Measurements from ENCODE around the gene METTL1. TPM values are rescaled to one million over a fixed set of nuclear protein-coding genes. Genes with fewer than 3 reads are reported as not detected.
A peak's percentile ranks its signal among the peaks of the same experiment; 100 is the strongest.

The METTL1 gene
- total and polyA plus RNA-seq, 7 donors: 3.8 to 16.7 (median 9.3) TPM

GRCh38 chr12:57726884-57727757 is 44.8 kb downstream of the METTL1 start:
- peak overlapping the region; percentile 8 to 56 (median 32) for H3K27ac ChIP-seq
- H3K9me3 ChIP-seq: no peaks in the 10 kb centered on the region
- no peak for DNase-seq
- 16 to 58% methylated on average over 76 of the region's 76 CpGs for WGBS, 2 donors
- intact Hi-C loops (cut with DNase I): no loop called here
- H3K27me3 ChIP-seq: peaks cover 0 to 52% (median 26%) of the 10 kb centered on the region in 3 donors
- peaks cover 0 to 21% (median 17%) of the 10 kb centered on the region in 4 donors for H3K4me1 ChIP-seq
- TF ChIP-seq POLR2AphosphoS5 (IDR thresholded peaks at IDR 0.05): no peak
- peak in 3 of 4 experiments; percentile 26 to 40 (median 27) for TF ChIP-seq CTCF (IDR thresholded peaks at IDR 0.05)
- H3K4me3 ChIP-seq: peak overlapping the region; percentile 35 to 64 (median 52)
- peaks cover 0 to 2% (median 0%) of the 10 kb centered on the region in 4 donors for H3K36me3 ChIP-seq

GRCh38 chr12:57726151-57726883 is 45.6 kb downstream of the METTL1 start:
- peak; percentile 91 for DNase-seq
- Histone ChIP-seq H3K9me3 (no peaks in the 10 kb centered on the region), H3K4me3 (peak overlapping the region; percentile 35 to 64 (median 52)), H3K27me3 (peaks cover 0 to 47% (median 22%) of the 10 kb centered on the region in 3 donors), H3K4me1 (peaks cover 0 to 21% (median 17%) of the 10 kb centered on the region in 4 donors), H3K36me3 (peaks cover 0 to 10% (median 0%) of the 10 kb centered on the region in 4 donors), H3K27ac (peak overlapping the region; percentile 8 to 56 (median 32))
- TF ChIP-seq POLR2A (IDR thresholded peaks at IDR 0.05): no peak
- no peak for TF ChIP-seq EP300 (IDR thresholded peaks at IDR 0.05)
- TF ChIP-seq CTCF (IDR thresholded peaks at IDR 0.05): peak; percentile 22 to 60 (median 56)
- TF ChIP-seq POLR2AphosphoS5 (IDR thresholded peaks at IDR 0.05): peak in 1 of 4 donors; percentile 22
- 12 to 55% methylated on average over 79 of the region's 79 CpGs for WGBS, 2 donors
- intact Hi-C loops (cut with DNase I): no loop called here

GRCh38 chr12:57725851-57726150 is 46.1 kb downstream of the METTL1 start:
- H3K27me3 ChIP-seq: peaks cover 0 to 42% (median 22%) of the 10 kb centered on the region in 3 donors
- H3K4me3 ChIP-seq: peak overlapping the region; percentile 35 to 64 (median 52)
- H3K36me3 ChIP-seq: peaks cover 0 to 15% (median 2%) of the 10 kb centered on the region in 4 donors
- 13 to 45% methylated on average over 10 of the region's 10 CpGs for WGBS, 2 donors
- peaks cover 0 to 21% (median 17%) of the 10 kb centered on the region in 4 donors for H3K4me1 ChIP-seq
- intact Hi-C loops (cut with DNase I): no loop called here
- no peaks in the 10 kb centered on the region for H3K9me3 ChIP-seq
- TF ChIP-seq EP300 (IDR thresholded peaks at IDR 0.05) (no peak), POLR2A (IDR thresholded peaks at IDR 0.05) (no peak), CTCF (IDR thresholded peaks at IDR 0.05) (no peak), POLR2AphosphoS5 (IDR thresholded peaks at IDR 0.05) (no peak)
- peak overlapping the region in 1 of 4 donors; percentile 56 for H3K27ac ChIP-seq
- DNase-seq: no peak

- 51 to 73% methylated on average over 11 of the region's 11 CpGs for WGBS, 2 donors
- Histone ChIP-seq H3K4me1 (peaks cover 0 to 21% (median 17%) of the 10 kb centered on the region in 4 donors), H3K27me3 (peaks cover 0 to 41% (median 22%) of the 10 kb centered on the region in 3 donors), H3K36me3 (peaks cover 0 to 22% (median 9%) of the 10 kb centered on the region in 4 donors), H3K4me3 (no peak overlapping the region), H3K9me3 (no peaks in the 10 kb centered on the region), H3K27ac (no peak overlapping the region)
- no peak for DNase-seq
- intact Hi-C loops (cut with DNase I): no loop called here
- TF ChIP-seq EP300 (IDR thresholded peaks at IDR 0.05) (no peak), POLR2A (IDR thresholded peaks at IDR 0.05) (no peak), CTCF (IDR thresholded peaks at IDR 0.05) (no peak), POLR2AphosphoS5 (IDR thresholded peaks at IDR 0.05) (no peak)
Measured at GRCh38 chr12:57724936-57725740, 46.8 kb downstream of the METTL1 start.

All from sigmoid colon (tissue), 7 donors.